HG03571 (cell line): Measurements from ENCODE around the gene UXT.
"Not testable (repeated sequence)": the region's sequence is repeated elsewhere in the genome, so short reads cannot be mapped to it uniquely, and the experiment has no call there.

ENCODE experiments used
- ATAC-seq: cut with Tn5 transposase; IDR thresholded peaks from one replicate; pipeline ENCODE4 v1.9.1; 2021; ENCODE audit not compliant: unreplicated experiment

Gene UXT

DNA sequence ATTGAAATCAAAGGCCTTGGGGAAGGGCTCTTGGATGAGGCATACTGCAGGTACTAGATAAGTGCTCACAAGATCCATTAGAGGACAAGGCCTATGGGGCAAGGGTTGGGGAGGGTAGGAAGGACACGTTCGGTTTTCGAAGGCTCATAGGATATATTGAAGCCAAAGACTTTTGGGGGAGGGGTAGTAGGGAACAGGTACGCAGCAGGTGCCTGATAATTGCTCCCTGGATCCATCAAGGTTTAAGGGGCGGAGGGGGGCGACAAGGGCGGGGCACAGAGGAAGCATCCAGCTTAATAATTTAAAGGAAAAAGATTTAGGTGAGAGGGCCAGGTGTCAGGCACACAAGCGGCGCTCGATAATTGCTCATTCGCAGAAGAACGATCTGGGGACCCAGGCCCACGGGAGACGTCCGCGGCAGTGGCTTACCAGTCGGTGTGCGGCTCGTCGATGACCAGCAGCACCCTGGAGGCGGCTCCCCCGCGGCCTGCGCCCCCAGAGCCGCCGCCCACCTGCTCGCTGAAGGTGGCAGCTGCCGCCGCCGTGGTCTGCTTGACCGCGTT, 40.0 kb downstream of the UXT start:
- ATAC-seq = no peak

DNA sequence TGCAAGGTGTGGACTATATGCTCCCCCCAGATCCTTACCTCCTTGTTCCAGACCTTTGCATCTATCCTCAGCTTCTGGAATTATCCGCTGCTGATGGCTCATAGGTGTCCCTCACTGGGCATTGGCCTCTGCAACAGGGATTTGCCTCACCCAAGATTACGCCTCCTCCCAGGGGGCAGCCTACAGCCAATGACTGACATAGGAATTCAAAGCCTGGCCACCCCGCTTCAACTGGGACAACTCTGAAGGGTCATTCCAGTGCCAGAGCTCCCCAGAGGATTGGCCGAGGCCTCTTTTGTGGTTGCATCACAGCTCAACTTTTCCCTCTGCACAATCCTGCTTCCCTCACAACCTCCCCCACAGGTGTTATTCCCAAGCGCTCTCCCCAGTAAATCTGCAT, 44.4 kb downstream of the UXT start:
- ATAC-seq = no peak

DNA sequence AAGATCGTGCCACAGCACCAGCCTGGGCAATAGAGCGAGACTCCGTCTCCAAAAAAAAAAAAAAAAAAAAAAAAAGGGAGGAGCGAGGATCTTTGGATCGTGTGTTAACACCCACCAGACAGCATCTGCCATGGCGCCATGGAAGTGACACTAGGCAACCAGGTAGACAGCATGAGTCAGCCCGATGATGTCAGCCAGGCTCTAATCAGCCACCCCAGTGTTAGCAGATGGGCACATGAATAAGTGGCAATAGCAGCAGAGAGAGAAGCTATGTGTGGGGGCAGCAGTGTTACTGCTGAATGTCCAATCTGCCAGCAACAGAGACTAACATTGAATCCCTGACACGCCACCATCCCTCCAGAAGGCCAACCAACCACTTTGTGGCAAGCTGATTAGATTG, 45.9 kb downstream of the UXT start:
- ATAC-seq = no peak

DNA sequence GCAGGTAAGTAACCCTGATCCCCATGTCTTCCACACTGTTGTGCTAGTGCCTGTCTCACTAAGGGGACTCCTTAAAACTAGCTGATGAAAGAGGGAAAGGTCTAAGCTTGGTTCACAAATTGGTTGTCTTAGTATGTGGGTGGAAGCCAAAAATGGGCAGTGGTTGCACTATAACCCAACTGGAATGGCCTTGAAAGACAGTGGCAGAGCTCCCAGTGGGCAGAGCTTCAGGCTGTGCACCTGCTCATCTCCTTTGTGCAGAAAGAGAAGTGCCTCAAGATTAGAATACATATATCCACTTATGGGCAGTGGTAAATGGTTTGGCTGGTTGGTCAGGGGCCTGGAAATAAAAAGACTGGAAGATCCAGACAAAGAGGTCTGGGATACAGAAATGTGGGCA, 46.6 kb downstream of the UXT start:
- no peak for ATAC-seq

DNA sequence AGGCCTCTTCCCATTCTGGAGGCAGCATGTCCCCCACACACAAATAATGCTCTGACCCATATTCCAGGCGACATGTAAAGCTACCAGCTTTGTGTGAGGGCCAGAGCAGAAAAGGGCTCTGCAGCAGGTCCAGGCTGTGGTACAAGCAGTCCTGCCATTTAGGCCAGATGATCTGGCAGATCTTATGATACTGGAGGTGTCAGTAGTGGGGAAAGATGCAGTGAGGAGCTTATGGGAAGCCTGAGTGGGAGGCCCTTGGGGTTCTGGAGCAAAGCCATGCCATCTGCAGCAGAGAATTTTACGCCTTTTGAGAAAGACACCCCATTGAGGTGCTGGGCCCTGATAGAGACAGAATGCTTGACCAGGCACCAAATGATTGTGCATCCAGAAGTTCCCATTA, 47.1 kb downstream of the UXT start:
- no peak for ATAC-seq

DNA sequence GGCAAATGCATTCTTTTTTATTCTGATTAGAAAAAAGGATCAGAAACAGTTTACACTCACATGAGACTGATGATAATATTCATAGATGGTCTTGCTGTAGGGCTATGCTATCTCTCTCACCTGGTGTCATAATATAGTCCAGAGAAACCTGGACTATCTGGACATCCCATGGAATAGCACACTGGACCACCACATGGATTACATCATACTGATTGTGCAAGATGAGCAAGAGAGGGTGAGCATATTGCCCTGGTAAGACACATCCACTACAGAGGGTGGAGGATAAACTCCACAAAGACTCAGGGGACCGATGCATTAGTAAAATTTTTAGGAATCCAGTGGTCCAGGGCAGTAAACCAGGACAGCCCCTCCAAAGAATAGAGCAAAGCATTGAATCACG, 47.5 kb downstream of the UXT start:
- no peak for ATAC-seq

DNA sequence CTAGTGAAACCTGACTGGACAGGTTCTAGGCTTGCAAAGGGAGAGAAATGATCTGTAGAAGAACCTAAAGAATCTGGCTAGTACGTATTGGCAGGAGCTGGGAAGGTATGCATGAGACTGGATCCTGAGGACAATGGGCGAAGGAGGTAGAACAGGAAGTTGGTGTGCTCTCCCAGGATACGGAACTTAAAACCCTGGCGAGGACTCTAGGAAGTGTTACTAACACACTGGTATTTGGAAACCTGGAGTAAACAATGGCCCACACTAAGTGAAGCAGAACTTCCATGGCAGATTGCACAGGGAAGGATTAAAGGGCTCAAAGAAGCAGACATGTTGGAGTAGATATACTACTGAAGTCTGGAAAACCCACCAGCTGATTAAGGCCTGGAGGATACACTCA, 48.5 kb downstream of the UXT start:
- no peak for ATAC-seq

DNA sequence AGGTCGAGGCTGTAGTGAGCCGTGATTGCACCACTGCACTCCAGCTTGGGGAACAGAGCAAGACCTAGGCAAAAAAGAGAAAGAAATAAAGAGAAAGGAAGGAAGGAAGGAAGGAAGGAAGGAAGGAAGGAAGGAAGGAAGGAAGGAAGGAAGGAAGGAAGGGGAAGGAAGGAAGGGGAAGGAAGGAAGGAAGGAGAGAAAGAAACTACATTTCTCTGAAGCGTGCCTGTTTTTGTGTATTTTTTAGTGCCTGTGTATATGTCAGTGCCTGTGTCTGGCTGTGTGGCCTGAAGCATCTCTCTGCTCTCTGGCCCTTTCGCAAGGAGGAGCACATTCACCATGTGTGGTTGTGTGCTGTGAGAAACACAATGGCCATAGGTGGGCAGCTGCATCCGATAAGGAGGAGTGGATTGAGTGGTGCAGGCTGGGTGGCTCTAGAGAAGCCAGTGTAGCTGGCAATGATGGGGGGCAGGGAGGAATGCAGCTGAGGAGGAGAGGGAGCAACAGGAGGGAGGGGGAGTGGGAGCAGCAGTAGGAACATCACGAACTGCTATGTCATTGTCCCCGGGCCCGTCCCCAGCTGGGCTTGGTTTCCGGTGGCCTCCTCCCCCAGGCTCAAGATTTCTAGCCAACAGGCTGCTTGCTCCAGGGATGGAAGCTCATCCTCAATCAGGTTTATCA, 50.7 kb downstream of the UXT start:
- no peak for ATAC-seq

DNA sequence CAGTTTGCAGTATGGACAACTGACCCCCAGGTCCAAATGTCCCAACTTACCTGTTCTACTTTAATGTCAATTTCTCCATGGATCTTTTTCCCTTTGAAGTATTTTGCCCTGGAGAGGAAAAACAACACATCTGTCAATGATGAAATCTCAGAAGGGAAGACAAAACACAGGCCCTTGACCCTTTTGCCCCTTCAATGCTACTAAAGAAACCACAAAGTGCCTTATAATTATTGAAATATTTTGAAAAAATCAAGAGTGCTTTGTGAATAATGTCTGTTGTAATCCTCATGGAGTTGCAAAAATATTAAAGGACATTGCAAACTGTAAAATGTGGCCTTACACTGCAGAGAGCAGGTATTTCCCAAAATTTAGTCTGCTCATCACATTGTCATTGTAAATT, 51.9 kb downstream of the UXT start:
- no peak for ATAC-seq

DNA sequence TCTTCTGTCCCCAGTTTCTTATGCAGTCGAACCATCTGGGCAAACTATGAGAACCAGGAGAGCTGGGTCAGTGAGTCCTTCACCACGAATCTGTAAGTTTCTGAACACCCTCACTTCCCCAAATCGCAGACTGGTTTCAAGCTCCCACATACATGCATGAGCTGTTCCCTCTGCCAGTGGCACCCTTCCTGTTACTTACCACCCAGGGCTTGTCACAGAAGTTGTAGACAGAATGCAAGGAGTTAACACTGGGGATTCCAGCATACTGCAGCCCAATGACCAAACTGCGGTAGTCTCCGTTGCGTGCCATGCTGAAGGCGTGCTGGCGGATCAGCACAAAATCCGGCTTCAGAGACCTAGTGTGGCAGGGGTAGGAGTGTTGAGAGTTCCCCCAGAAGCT, 54.0 kb downstream of the UXT start:
- ATAC-seq = no peak

DNA sequence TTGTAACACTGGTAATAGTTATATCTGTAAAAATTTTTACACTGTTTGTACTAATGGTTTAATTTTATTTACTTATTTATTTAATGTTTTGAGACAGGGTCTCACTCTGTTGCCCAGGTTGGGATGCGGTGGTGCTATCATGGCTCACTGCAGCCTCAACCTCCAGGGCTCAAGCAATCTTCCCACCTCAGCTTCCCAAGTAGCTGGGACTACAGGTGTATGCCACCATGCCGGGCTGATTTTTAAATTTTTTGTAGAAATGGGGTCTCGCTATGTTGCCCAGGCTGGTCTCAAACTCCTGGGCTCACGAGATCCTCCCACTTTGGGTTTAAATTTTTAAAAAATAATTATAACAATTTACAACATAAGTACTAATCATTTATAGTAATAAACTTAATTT, 55.9 kb downstream of the UXT start:
- ATAC-seq = not testable (repeated sequence)
